ENCODE data around the gene IER5. TPM values are rescaled to one million over a fixed set of nuclear protein-coding genes. Genes with fewer than 3 reads are reported as not detected.

The IER5 gene
- 13.7 and 16.3 TPM in 2 replicates for total RNA-seq

GRCh38 chr1:181088079-181089016 is at the start of gene IER5:
Gene IER5 (plus strand): TSS chr1:181088700. CDS start chr1:181088903, 203 bp downstream.

Other genes starting within 250 kb of the IER5 start
- gene KIAA1614, start 175.8 kb upstream of the IER5 start, total RNA-seq = 6.9 and 7.6 TPM in 2 replicates
- gene STX6, start 65.8 kb upstream of the IER5 start, total RNA-seq = 30.8 and 32.2 TPM in 2 replicates
- 25.6 and 33.4 TPM in 2 replicates for gene MR1, start 54.7 kb upstream of the IER5 start, total RNA-seq